PC-3 (cell line): ENCODE data around the gene SCOC. TPM values are rescaled to one million over a fixed set of nuclear protein-coding genes. Genes with fewer than 3 reads are reported as not detected.

Experiments
- ATAC-seq: fragments of 200-7000 bp; cut with Tn5 transposase; 2 replicates; pipeline ENCODE4 v1.9.1; 2020; ENCODE audit warnings: mild to moderate bottlenecking, moderate library complexity
- BruUV-seq: library from RNA; stranded (reverse); fragments of 400-500 nt; replicated peaks from 2 replicates; lab custom pipeline; 2021; lab: Mats Ljungman, UMichigan
- CTCF ChIA-PET: fragments of 300-600 bp; sonication (Branson Sonifier 250); formaldehyde crosslinking; loops from one replicate; lab custom pipeline; 2022; ENCODE audit warnings: antibody characterized with exemption; lab: Charles Lee
- POLR2A ChIA-PET: fragments of 300-600 bp; sonication (Branson Sonifier 250); formaldehyde crosslinking; loops from one replicate; lab custom pipeline; 2022; ENCODE audit warnings: antibody characterized with exemption; ENCODE audit not compliant: unreplicated experiment; lab: Charles Lee
- DNase-seq: peaks from one replicate; pipeline ENCODE4 v3.0.0-alpha.2; 2015
- H2AFZ ChIP-seq: fragments of 300-600 bp; sonication (generic); 2 replicates; pipeline ENCODE4 v1.6.0; 2016; ENCODE audit warnings: antibody characterized with exemption, low read length
- H3F3A ChIP-seq: fragments of 300-600 bp; sonication (generic); one replicate; pipeline ENCODE4 v1.6.0; 2017; ENCODE audit warnings: antibody characterized with exemption, low read length, control low read depth, mild to moderate bottlenecking; ENCODE audit not compliant: unreplicated experiment
- H3K27ac ChIP-seq: fragments of 300-600 bp; sonication (generic); 2 replicates; pipeline ENCODE4 v1.5.1; 2016; ENCODE audit warnings: mild to moderate bottlenecking, low read length
- H3K27me3 ChIP-seq: fragments of 300-600 bp; sonication (generic); 2 replicates; pipeline ENCODE4 v1.6.1; 2016; ENCODE audit warnings: low read length, mixed read lengths
- H3K36me3 ChIP-seq: fragments of 300-600 bp; sonication (generic); 2 replicates; pipeline ENCODE4 v1.6.1; 2016; ENCODE audit warnings: low read depth, mixed run types, low read length, mixed read lengths
- H3K4me1 ChIP-seq: fragments of 300-600 bp; sonication (generic); 2 replicates; pipeline ENCODE4 v1.5.1; 2016; ENCODE audit warnings: low read length; ENCODE audit not compliant: insufficient read depth
- H3K4me2 ChIP-seq: fragments of 300-600 bp; sonication (generic); 2 replicates; pipeline ENCODE4 v1.6.0; 2016; ENCODE audit warnings: low read length
- H3K4me3 ChIP-seq: fragments of 300-600 bp; sonication (generic); 2 replicates; pipeline ENCODE4 v1.5.1; 2016; ENCODE audit warnings: mild to moderate bottlenecking, low read length, mixed read lengths
- H3K79me2 ChIP-seq: fragments of 300-600 bp; sonication (generic); 2 replicates; pipeline ENCODE4 v1.6.1; 2017; ENCODE audit warnings: low read length, mixed read lengths
- H3K9ac ChIP-seq: fragments of 300-600 bp; sonication (generic); 2 replicates; pipeline ENCODE4 v1.6.0; 2016; ENCODE audit warnings: mild to moderate bottlenecking, low read length
- H3K9me2 ChIP-seq: fragments of 300-600 bp; sonication (generic); replicated peaks from 2 replicates; pipeline ENCODE4 v1.6.1; 2016; ENCODE audit warnings: mixed run types, low read length, mixed read lengths
- H3K9me3 ChIP-seq: fragments of 300-600 bp; sonication (generic); 2 replicates; pipeline ENCODE4 v1.6.1; 2016; ENCODE audit warnings: low read length, mixed read lengths
- H4K20me1 ChIP-seq: fragments of 300-600 bp; sonication (generic); 2 replicates; pipeline ENCODE4 v1.6.1; 2016; ENCODE audit warnings: low read length, mixed read lengths
- EZH2 ChIP-seq: fragments of 300-600 bp; sonication (generic); IDR thresholded peaks from one replicate; pipeline ENCODE4 v1.6.1; 2017; ENCODE audit warnings: antibody characterized with exemption, mild to moderate bottlenecking, low read length; ENCODE audit not compliant: unreplicated experiment
- EZH2phosphoT487 ChIP-seq: fragments of 300-600 bp; sonication (generic); IDR thresholded peaks from 2 replicates; pipeline ENCODE4 v1.6.1; 2018; ENCODE audit warnings: mild to moderate bottlenecking, antibody characterized with exemption, low read length, borderline replicate concordance
- intact Hi-C: fragments of 100-400 bp; cut with micrococcal nuclease; formaldehyde crosslinking; loops from 2 replicates; pipeline ENCODE4 v1.9.0; 2023
- total RNA-seq: library from RNA; depleted of rRNA; stranded (reverse); fragments of >200 nt; gene quantifications from 2 replicates; pipeline ENCODE4 v1.2.3, GENCODE V29; 2014
- TF ChIP-seq, protein P1 (sequence below): fragments of 300-600 bp; sonication (generic); conservative IDR thresholded peaks from 2 replicates; pipeline ENCODE4 v1.5.1; 2017; ENCODE audit warnings: antibody characterized with exemption, low read depth, mild to moderate bottlenecking, low read length

Gene SCOC
- total RNA-seq, 1 experiment from 2014 or later, result 28.2 TPM

DNA sequence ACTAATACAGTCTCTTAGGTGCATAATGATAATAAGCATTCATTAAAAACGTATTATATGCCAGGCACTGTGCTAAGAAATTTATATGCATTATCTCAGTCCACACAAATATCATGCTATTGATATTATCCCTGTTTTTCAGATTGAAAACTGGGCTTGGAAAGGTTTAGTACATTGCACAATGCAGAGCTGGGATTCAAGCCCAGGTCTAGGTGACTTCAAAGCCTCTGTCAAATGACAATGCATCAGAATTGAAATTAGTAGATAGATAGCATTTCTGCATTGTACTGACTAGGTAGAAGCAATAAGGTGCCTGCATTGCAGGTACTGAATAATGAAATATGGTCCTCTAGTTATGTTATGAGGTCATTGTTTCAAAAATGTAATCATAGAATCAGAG lies 18.2 kb upstream of the SCOC start:
- TF ChIP-seq EZH2, result no peak
- TF ChIP-seq EZH2phosphoT487, result no peak
- TF ChIP-seq, protein P1, sequence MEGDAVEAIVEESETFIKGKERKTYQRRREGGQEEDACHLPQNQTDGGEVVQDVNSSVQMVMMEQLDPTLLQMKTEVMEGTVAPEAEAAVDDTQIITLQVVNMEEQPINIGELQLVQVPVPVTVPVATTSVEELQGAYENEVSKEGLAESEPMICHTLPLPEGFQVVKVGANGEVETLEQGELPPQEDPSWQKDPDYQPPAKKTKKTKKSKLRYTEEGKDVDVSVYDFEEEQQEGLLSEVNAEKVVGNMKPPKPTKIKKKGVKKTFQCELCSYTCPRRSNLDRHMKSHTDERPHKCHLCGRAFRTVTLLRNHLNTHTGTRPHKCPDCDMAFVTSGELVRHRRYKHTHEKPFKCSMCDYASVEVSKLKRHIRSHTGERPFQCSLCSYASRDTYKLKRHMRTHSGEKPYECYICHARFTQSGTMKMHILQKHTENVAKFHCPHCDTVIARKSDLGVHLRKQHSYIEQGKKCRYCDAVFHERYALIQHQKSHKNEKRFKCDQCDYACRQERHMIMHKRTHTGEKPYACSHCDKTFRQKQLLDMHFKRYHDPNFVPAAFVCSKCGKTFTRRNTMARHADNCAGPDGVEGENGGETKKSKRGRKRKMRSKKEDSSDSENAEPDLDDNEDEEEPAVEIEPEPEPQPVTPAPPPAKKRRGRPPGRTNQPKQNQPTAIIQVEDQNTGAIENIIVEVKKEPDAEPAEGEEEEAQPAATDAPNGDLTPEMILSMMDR, result no peak
- Histone ChIP-seq H3K4me2 (no peak overlapping the region), H3K27ac (no peak overlapping the region), H3K9me3 (no peaks in the 10 kb centered on the region), H3K4me3 (no peak overlapping the region), H3K79me2 (no peaks in the 10 kb centered on the region), H3K9ac (no peak overlapping the region), H4K20me1 (no peaks in the 10 kb centered on the region), H3F3A (no peaks in the 10 kb centered on the region), H2AFZ (no peak overlapping the region), H3K36me3 (no peaks in the 10 kb centered on the region; the same call in 1 of the 2 replicates), H3K9me2 (no peaks in the 10 kb centered on the region), H3K4me1 (no peaks in the 10 kb centered on the region), H3K27me3 (no peaks in the 10 kb centered on the region)
- intact Hi-C loops, result no loop called here
- no peak for DNase-seq
- no TSS peak for BruUV-seq
- no peak for ATAC-seq
- ChIA-PET POLR2A (no interaction called here), CTCF (no interaction called here)

DNA sequence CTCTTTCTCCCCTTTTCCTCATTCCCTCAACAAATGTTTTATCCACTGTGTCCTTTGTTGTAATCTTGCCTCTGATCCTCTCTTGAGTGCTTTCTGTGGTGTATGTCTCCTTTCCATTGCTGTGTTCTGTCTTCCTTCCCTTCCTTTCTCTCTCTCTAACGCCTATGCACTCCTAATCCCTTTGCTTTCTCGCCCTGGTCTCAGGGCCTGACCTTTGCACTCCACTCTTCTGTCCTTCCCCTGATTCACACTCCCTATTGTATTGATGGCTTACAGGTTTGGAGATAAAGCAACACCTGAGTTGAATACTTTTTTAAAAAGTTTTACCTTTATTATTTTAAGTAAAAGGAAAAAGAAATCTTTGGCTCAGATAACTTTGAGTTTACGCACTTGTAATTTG lies 15.6 kb upstream of the SCOC start:
- Histone ChIP-seq H2AFZ (no peak overlapping the region), H3K9ac (no peak overlapping the region), H4K20me1 (no peaks in the 10 kb centered on the region), H3F3A (no peaks in the 10 kb centered on the region), H3K27ac (no peak overlapping the region), H3K79me2 (no peaks in the 10 kb centered on the region), H3K36me3 (no peaks in the 10 kb centered on the region; the same call in 1 of the 2 replicates), H3K4me3 (no peak overlapping the region), H3K4me1 (no peaks in the 10 kb centered on the region), H3K9me3 (no peaks in the 10 kb centered on the region), H3K9me2 (no peaks in the 10 kb centered on the region), H3K4me2 (no peak overlapping the region), H3K27me3 (no peaks in the 10 kb centered on the region)
- ChIA-PET POLR2A (no interaction called here), CTCF (no interaction called here)
- DNase-seq (no peak), ATAC-seq (no peak)
- no peak for TF ChIP-seq EZH2phosphoT487
- TF ChIP-seq, protein P1, result no peak
- no peak for TF ChIP-seq EZH2
- intact Hi-C loops, result no loop called here
- BruUV-seq, result no TSS peak

DNA sequence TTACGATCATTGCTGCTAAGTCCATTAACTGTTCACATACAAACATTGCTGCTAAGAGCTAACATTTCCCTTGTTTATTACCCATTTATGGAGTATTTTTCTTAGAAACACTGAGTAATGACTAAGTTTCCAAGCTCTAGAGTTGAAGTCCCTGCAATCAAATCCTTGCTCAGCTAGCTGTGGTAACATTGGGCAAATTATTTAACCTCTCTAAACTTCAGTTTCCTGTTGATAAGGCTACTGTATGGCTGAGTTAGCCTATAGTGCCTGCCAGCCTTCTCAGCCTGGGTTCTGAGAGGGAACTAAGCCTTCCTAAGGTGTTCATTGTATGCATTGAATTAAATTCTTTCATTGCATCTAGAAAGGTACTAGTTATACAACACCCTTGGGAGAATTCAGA lies 15.2 kb upstream of the SCOC start:
- no peaks in the 10 kb centered on the region for H3K27me3 ChIP-seq
- no TSS peak for BruUV-seq
- no peak overlapping the region for H3K27ac ChIP-seq
- no peaks in the 10 kb centered on the region for H3K79me2 ChIP-seq
- no peak for DNase-seq
- no peaks in the 10 kb centered on the region for H3F3A ChIP-seq
- no peak for ATAC-seq
- H2AFZ ChIP-seq, result no peak overlapping the region
- intact Hi-C loops, result no loop called here
- H3K36me3 ChIP-seq, result no peaks in the 10 kb centered on the region; the same call in 1 of the 2 replicates
- H3K4me3 ChIP-seq, result no peak overlapping the region
- TF ChIP-seq EZH2 (no peak), EZH2phosphoT487 (no peak)
- TF ChIP-seq, protein P1, result no peak
- ChIA-PET CTCF (no interaction called here), POLR2A (no interaction called here)
- H4K20me1 ChIP-seq, result no peaks in the 10 kb centered on the region
- H3K9me3 ChIP-seq, result no peaks in the 10 kb centered on the region
- no peak overlapping the region for H3K9ac ChIP-seq
- no peaks in the 10 kb centered on the region for H3K4me1 ChIP-seq
- no peak overlapping the region for H3K4me2 ChIP-seq
- no peaks in the 10 kb centered on the region for H3K9me2 ChIP-seq
